GM20431 (cell line): ENCODE data around the gene CALML5.

Experiments
- in situ Hi-C: fragments of 300-500 bp; cut with MseI, MboI; formaldehyde crosslinking; loops from one replicate; pipeline ENCODE4 v1.15.0; 2020; ENCODE audit warnings: low sequenced_read_pairs; ENCODE audit not compliant: unreplicated experiment

Gene CALML5

DNA sequence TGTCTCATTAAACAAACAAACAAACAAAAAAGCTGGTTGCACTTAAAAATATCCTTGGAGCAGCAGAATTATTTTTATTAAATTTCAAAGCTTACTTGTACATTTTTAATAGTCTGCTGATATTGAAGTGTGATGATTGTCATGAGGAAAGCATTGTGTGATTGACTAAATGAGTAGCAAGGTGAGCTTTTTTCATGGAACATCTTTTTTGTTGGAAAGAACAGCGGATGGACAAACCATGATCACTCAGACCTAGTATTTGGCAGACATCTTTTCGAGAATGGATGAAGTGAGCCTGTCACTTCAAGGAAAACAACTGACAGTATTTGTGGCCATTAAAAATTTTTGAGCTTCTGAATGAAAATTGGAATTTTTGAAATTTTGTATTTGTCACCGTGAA lies 19.7 kb upstream of the CALML5 start:
- in situ Hi-C loops = no loop called here

- in situ Hi-C loops = no loop called here
These were observed 18.8 kb upstream of the CALML5 start for GRCh38 chr10:5518143-5518542.

DNA sequence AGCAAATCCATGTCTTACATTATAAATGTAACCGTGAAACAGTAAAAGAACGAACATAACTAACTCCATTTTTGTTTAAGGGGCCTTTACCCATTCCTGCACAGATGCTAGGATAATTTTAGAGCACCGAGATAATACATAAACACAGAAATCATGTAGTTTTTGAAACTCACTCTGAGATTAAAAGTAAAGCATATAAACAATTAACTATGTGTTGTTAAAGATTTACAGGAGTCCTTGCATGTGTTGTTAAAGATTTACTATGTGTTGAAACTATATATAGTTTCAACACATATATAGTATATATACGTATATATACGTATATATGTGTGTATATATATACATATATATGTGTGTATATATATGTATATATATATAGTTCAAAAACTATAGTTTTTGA lies 18.2 kb upstream of the CALML5 start:
- in situ Hi-C loops = no loop called here

DNA sequence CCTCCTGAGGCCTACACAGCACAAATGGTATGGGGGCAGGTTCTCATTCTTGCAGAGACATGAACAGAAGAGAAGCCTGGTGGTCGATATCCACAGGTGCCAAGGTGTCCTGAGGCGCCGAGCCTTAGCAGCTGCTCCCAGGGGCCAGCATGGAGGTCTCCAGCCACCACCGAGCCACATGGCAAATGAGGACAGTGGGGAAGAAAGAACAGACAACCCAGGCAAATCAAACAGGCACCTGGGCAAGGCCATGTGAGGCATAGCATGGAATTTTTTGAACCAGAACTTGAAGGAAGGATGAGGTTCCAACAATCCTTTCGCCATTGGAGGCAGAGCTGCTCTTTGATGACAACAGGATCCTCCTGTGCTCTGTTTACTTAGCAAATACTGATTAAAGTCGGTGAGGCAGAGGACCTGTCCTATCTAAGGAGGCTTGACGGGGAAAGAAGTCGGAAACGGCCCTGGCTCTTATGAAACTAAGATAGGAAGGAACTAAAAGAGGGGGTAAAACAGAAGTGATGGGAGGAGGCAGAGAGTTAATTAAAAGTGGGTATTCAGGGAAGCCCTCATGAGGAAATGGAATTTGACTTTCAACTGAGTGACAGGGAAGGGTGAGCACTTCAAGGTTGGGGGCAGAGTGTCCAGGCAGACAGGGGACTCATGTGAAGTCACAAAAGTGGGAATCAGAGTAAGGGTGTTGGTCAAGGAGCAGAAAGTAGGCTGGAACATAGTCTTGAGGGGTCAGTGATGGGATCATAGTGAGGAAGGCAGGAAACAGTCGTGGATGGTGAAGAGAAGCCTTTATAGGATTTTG lies 16.8 kb upstream of the CALML5 start:
- in situ Hi-C loops = no loop called here

DNA sequence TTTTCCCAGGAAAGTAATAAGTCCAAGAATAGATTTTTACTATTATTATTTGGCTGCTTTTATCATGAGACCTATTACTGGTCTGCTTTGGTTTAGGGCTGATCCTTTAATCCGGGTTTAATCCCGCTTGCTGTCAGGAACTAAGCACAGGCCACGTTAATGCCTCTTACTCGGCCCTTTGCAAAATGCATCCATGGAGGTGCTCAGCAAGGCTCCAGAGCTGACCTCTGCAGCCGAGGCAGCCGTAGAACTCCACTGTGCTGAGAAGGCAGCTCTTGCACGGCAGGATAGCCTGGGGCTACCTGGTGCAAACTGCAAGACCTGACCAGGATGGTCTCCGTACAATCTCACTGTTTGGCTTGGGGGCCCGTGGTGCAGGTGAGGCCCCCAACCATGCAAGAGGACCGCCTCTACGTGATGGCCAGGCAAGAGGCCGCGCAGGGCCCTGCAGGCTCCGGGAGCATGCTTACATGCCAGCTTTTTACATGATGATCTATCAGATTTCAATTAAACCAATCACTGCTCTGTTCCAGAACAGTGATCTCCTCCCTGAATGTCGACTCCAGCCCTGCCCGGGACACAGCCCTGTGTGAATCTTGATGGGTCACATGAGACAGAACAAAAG lies 15.0 kb upstream of the CALML5 start:
- in situ Hi-C loops = no loop called here

- in situ Hi-C loops = no loop called here
These were observed 13.7 kb upstream of the CALML5 start for GRCh38 chr10:5512881-5513612.

DNA sequence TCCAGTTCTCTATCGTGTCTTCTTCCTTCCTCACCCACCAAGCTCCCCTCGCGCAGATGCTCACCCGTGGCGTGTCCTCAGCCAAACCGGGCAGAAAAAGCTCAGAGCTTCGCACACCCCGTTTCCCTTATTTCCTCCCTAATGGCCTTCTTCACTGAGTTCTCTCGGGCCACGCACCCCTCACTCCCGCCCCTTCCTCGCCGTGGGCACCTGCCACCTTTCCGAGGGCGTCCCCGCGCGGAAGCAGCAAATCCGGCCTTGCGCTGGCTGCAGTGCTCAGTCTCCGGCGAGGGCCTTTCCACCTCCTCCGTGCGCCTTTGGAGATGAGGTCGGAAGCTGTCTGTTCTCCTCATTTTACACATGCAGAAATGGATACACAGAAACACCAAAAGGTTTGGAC lies 13.0 kb upstream of the CALML5 start:
- in situ Hi-C loops = no loop called here

GRCh38 chr10:5511885-5512280 lies 12.5 kb upstream of the CALML5 start:
- in situ Hi-C loops = no loop called here

DNA sequence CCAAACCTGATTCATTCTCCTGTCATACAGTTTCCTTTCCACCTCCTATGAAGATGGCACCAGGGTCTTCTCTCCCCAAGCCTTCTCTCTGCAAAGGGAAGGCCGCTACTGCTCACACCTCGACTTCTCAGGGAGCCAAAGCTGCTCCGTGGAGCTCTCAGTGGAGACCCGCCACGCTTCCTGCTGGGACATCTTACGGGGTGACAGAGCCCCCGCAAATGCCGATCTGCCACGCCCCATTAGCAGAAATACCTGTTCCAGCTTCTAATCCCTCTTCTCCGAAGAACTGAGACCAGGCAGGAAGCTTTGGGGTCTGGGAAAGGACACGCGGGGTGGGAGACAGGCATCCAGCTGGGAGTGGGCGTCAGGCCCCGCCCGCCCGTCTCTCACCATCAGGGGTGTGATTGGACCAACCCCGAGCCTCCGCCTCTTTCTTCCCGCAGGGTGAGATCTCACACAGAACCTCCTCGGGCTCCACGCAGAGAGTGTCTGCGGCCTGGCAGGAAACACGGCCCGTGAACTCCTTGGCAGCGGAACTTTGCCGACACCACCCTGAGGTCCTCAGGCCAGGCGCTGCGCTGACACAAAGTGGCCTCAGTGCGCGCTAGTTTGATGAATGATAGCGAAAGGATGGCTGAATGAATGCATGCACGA lies 12.0 kb upstream of the CALML5 start:
- in situ Hi-C loops = no loop called here

GRCh38 chr10:5510281-5511072 lies 11.1 kb upstream of the CALML5 start:
- in situ Hi-C loops = no loop called here

DNA sequence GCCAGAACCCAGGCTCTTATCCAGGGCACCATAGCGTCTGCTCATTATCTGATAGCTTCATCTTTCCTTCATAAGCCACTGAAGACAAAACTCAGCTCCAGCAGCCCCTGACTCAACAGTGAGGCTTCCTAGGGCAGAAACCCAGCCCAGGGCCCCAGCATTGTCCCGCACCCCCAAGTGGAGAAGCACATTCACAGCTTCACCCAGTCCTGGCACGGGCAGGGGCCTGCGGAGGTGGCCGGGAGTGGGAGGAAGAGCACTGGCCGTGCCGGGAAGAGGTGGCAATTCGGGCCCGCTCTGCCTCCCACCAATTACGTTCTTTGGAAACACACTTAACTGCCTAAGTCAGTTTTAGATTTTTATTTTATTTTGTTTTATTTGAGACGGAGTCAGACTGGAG lies 10.3 kb upstream of the CALML5 start:
- in situ Hi-C loops = no loop called here

DNA sequence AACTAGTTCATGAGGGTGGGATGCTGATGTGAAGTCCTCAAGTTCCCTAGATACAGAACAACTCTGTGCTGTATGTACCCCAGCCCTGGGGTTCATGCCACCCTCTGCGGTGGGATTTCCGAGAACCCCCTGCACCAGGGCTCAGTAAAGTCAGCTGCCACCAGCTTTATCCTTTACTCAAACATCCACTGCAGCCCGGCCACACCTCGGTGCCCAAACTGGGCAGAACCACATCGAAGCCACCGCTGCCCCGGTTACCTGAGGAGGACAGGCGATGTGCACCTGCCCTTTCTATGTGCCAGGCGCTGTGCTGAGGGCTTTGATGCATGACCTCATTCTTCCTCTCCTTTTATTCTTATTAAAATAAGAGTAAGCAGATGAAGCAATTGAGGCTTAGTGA lies 9.9 kb upstream of the CALML5 start:
- in situ Hi-C loops = no loop called here

- in situ Hi-C loops = no loop called here
These were observed 9.4 kb upstream of the CALML5 start for GRCh38 chr10:5508786-5509185.

DNA sequence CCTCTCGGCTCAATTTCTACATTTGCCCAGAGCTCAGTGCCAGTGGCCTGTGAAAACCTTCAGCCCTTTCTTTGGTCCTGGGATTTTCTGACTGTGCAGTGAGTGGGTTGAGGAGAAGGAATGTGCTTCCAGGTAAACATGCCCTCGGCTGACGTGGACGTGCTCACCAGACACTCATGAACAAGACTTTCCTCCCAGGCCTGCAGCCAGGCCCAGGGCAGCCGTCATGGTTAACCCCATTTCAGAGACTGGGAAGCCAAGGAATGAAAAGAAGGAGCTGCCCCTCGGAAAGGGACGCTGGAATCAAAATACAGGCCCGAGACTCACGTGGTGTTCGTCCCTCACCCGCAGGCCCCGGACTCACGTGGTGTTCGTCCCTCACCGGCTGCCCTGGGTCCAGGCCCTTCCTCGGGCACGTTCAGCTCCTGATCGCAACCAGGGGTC lies 8.8 kb upstream of the CALML5 start:
- in situ Hi-C loops = no loop called here

- in situ Hi-C loops = no loop called here
These were observed 8.3 kb upstream of the CALML5 start for GRCh38 chr10:5507649-5508131.

DNA sequence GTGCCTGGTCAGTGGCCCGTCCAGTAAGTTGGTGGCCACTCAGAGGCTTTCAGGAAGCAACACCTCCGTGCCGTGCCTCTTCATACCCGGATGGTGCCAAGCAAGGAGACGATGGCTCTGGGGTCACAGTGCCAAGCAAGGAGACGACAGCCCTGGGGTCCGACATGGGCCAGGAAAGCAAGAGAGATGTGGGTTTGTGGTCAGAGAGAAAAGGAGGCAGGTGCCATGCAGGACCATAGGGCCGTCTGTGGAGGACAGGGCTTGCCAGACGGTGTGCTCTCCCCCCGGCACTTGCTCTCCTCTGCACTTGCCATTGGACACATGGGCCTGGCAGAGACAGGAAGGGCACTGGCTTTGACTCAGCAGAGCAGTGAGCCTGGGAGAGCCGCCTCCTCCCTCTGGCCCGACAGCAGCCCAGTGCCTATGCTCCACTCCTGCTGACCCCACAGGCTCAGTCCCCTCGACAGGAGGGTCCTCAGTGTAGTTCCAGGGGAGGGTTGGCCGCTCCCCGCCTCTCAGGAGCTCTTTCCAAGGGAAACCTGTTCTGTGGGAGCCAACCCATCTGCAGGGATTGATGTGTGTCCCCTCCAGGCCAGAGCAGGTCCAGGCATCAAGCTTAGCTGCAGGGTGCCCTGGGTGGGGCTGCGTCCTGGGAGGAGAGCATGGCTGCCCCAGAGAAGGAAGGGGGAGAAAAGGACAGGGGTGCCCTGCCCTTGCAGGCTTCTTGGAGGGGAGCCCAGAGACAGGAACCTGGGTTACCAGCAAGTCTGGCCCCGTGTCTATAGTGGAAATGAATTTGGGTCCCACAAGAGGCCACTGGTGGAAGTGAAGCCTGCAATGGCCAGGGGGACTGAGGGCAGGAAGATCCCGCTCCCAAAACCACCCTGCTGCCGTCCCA lies 7.6 kb upstream of the CALML5 start:
- in situ Hi-C loops = no loop called here

GRCh38 chr10:5506246-5506645 lies 6.9 kb upstream of the CALML5 start:
- in situ Hi-C loops = no loop called here

- in situ Hi-C loops = no loop called here
These were observed 5.0 kb upstream of the CALML5 start for GRCh38 chr10:5504146-5505072.
